WTC11 (cell line): ENCODE data around the gene RPL37. TPM values are rescaled to one million over a fixed set of nuclear protein-coding genes. Genes with fewer than 3 reads are reported as not detected.

Experiments used
- ATAC-seq: fragments of 200-7000 bp; cut with Tn5 transposase; 2 replicates; pipeline ENCODE4 v1.10.0; 2021; ENCODE audit warnings: mild to moderate bottlenecking, moderate library complexity
- CTCF ChIA-PET: fragments of 300-600 bp; sonication (Branson Sonifier 250); formaldehyde crosslinking; loops from one replicate; lab custom pipeline; 2021; ENCODE audit warnings: antibody characterized with exemption; lab: Charles Lee
- POLR2A ChIA-PET: fragments of 350-600 bp; sonication (Branson Sonifier 250); formaldehyde crosslinking; loops from one replicate; lab custom pipeline; 2021; ENCODE audit warnings: antibody characterized with exemption; lab: Charles Lee
- DNase-seq: peaks from one replicate; pipeline ENCODE4 v3.0.0; 2021; ENCODE audit warnings: low spot score
- H3K27ac Mint-ChIP-seq: 2 replicates; pipeline ENCODE4 v1.8.0; 2021; ENCODE audit warnings: mixed read lengths
- H3K27me3 Mint-ChIP-seq: 2 replicates; pipeline ENCODE4 v1.8.0; 2021; ENCODE audit warnings: low read depth, mild to moderate bottlenecking, moderate library complexity, mixed read lengths
- H3K36me3 Mint-ChIP-seq: 2 replicates; pipeline ENCODE4 v1.8.0; 2021; ENCODE audit warnings: mixed read lengths
- H3K4me1 Mint-ChIP-seq: 2 replicates; pipeline ENCODE4 v1.8.0; 2022; ENCODE audit warnings: mixed read lengths
- H3K4me3 Mint-ChIP-seq: 2 replicates; pipeline ENCODE4 v1.8.0; 2021; ENCODE audit warnings: mild to moderate bottlenecking, moderate library complexity, mixed read lengths
- H3K9me3 Mint-ChIP-seq: 2 replicates; pipeline ENCODE4 v1.8.0; 2021; ENCODE audit warnings: mixed read lengths
- AR ChIP-seq: fragments of 250-450 bp; sonication (Bioruptor Pico); IDR thresholded peaks from 2 replicates; pipeline ENCODE4 v1.9.0; 2021; ENCODE audit warnings: mild to moderate bottlenecking
- ATF1 ChIP-seq: sonication (generic); formaldehyde crosslinking; IDR thresholded peaks from 2 replicates; pipeline ENCODE4 v1.8.1; 2023; ENCODE audit warnings: mild to moderate bottlenecking, moderate library complexity, missing genetic modification reagents
- CTCF ChIP-seq: fragments of 200-600 bp; IDR thresholded peaks from 2 replicates; pipeline ENCODE4 v1.8.0; 2022; ENCODE audit warnings: antibody characterized with exemption
- E2F1 ChIP-seq: sonication (generic); formaldehyde crosslinking; IDR thresholded peaks from 2 replicates; pipeline ENCODE4 v1.8.0; 2022; ENCODE audit warnings: mild to moderate bottlenecking, missing genetic modification reagents
- ESRRA ChIP-seq: sonication (generic); formaldehyde crosslinking; IDR thresholded peaks from 2 replicates; pipeline ENCODE4 v1.8.1; 2022; ENCODE audit warnings: mild to moderate bottlenecking, missing genetic modification reagents, borderline replicate concordance
- FOXK1 ChIP-seq: sonication (generic); formaldehyde crosslinking; IDR thresholded peaks from 2 replicates; pipeline ENCODE4 v1.8.0; 2022; ENCODE audit warnings: mild to moderate bottlenecking, moderate library complexity, missing genetic modification reagents
- FOXP4 ChIP-seq: sonication (generic); formaldehyde crosslinking; IDR thresholded peaks from 2 replicates; pipeline ENCODE4 v1.8.0; 2022; ENCODE audit warnings: mild to moderate bottlenecking, missing genetic modification reagents
- GRHL2 ChIP-seq: fragments of 250-450 bp; sonication (Bioruptor Pico); IDR thresholded peaks from 2 replicates; pipeline ENCODE4 v1.8.0; 2022; ENCODE audit warnings: mild to moderate bottlenecking, moderate library complexity; ENCODE audit not compliant: insufficient replicate concordance, severe bottlenecking
- JAZF1 ChIP-seq: fragments of 250-450 bp; sonication (Bioruptor Pico); IDR thresholded peaks from 2 replicates; pipeline ENCODE4 v1.9.0; 2021; ENCODE audit warnings: moderate library complexity, mild to moderate bottlenecking, inconsistent platforms
- MAX ChIP-seq: sonication (generic); formaldehyde crosslinking; IDR thresholded peaks from 2 replicates; pipeline ENCODE4 v1.8.0; 2022; ENCODE audit warnings: mild to moderate bottlenecking, missing genetic modification reagents
- NFATC4 ChIP-seq: fragments of 250-450 bp; sonication (Bioruptor Pico); IDR thresholded peaks from 2 replicates; pipeline ENCODE4 v1.9.0; 2021; ENCODE audit warnings: mild to moderate bottlenecking
- NFYB ChIP-seq: sonication (generic); formaldehyde crosslinking; conservative IDR thresholded peaks from 2 replicates; pipeline ENCODE4 v1.8.0; 2022; ENCODE audit warnings: low read depth, missing genetic modification reagents
- PRDM15 ChIP-seq: sonication (generic); formaldehyde crosslinking; IDR thresholded peaks from 2 replicates; pipeline ENCODE4 v1.8.0; 2022; ENCODE audit warnings: missing genetic modification reagents
- PRRX2 ChIP-seq: fragments of 250-450 bp; sonication (Bioruptor Pico); IDR thresholded peaks from 2 replicates; pipeline ENCODE4 v1.8.0; 2021; ENCODE audit warnings: mild to moderate bottlenecking
- RELA ChIP-seq: sonication (generic); formaldehyde crosslinking; IDR thresholded peaks from 2 replicates; pipeline ENCODE4 v1.8.1; 2022; ENCODE audit warnings: missing genetic modification reagents, mild to moderate bottlenecking, borderline replicate concordance
- SMAD3 ChIP-seq: sonication (generic); formaldehyde crosslinking; IDR thresholded peaks from 2 replicates; pipeline ENCODE4 v1.8.0; 2022; ENCODE audit warnings: missing genetic modification reagents, mild to moderate bottlenecking, borderline replicate concordance
- SOX15 ChIP-seq: fragments of 250-450 bp; sonication (Bioruptor Pico); IDR thresholded peaks from 2 replicates; pipeline ENCODE4 v1.9.0; 2021; ENCODE audit warnings: mild to moderate bottlenecking
- TCF7 ChIP-seq: sonication (generic); formaldehyde crosslinking; IDR thresholded peaks from 2 replicates; pipeline ENCODE4 v1.8.0; 2022; ENCODE audit warnings: mild to moderate bottlenecking, low read depth, missing genetic modification reagents, moderate library complexity
- TEAD1 ChIP-seq: sonication (generic); formaldehyde crosslinking; IDR thresholded peaks from 2 replicates; pipeline ENCODE4 v1.8.0; 2022; ENCODE audit warnings: mild to moderate bottlenecking, missing genetic modification reagents
- ZNF219 ChIP-seq: sonication (generic); formaldehyde crosslinking; IDR thresholded peaks from 2 replicates; pipeline ENCODE4 v1.8.0; 2023; ENCODE audit warnings: missing genetic modification reagents, mild to moderate bottlenecking, borderline replicate concordance
- ZNF317 ChIP-seq: sonication (generic); formaldehyde crosslinking; IDR thresholded peaks from 2 replicates; pipeline ENCODE4 v1.8.1; 2023; ENCODE audit warnings: low read depth, mild to moderate bottlenecking, moderate library complexity, missing genetic modification reagents, borderline replicate concordance
- ZNF396 ChIP-seq: fragments of 250-450 bp; sonication (Bioruptor Pico); IDR thresholded peaks from 2 replicates; pipeline ENCODE4 v1.8.0; 2021; ENCODE audit warnings: mild to moderate bottlenecking, moderate library complexity, borderline replicate concordance
- ZNF512 ChIP-seq: sonication (generic); formaldehyde crosslinking; IDR thresholded peaks from 2 replicates; pipeline ENCODE4 v1.8.1; 2022; ENCODE audit warnings: missing genetic modification reagents, borderline replicate concordance
- total RNA-seq: library from RNA; stranded (reverse); gene quantifications from 3 replicates; pipeline ENCODE4 v1.2.3, GENCODE V29; 2021

The RPL37 gene
- total RNA-seq, 1 experiment from 2014 or later, result 1,405 TPM

GRCh38 chr5:40797273-40798011 lies 37.6 kb downstream of the RPL37 start:
- H3K27ac Mint-ChIP-seq, result peak overlapping the region; percentile 91
- ATAC-seq (peak; percentile 71), DNase-seq (peak; percentile 73)
- H3K4me3 Mint-ChIP-seq, result peak overlapping the region; percentile 86
- H3K27me3 Mint-ChIP-seq, result no peaks in the 10 kb centered on the region; the same call in 1 of the 2 replicates
- no peaks in the 10 kb centered on the region for H3K9me3 Mint-ChIP-seq
- peaks cover 7% of the 10 kb centered on the region for H3K36me3 Mint-ChIP-seq
- POLR2A ChIA-PET, result interaction anchor here (0.5 to 2.0 kb wide), 3 partner anchors 11 to 97 kb away, joined by 5 to 9 read pairs (median 7); no protein-coding TSS in a partner anchor
- peaks cover 52% of the 10 kb centered on the region for H3K4me1 Mint-ChIP-seq
- CTCF ChIA-PET, result interaction anchor here (0.6 to 2.0 kb wide), 4 partner anchors 26 to 107 kb away, joined by 3 to 13 read pairs (median 5); no protein-coding TSS in a partner anchor
- TF ChIP-seq ZNF317 (CRISPR knock-in tag) (no peak), GRHL2 (no peak), ESRRA (CRISPR knock-in tag) (no peak), FOXK1 (no peak), PRRX2 (no peak), MAX (peak; percentile 42), SMAD3 (CRISPR knock-in tag) (no peak), TCF7 (CRISPR knock-in tag) (no peak), JAZF1 (CRISPR knock-in tag) (no peak), ZNF396 (CRISPR knock-in tag) (no peak), E2F1 (CRISPR knock-in tag) (no peak), AR (CRISPR knock-in tag) (no peak), RELA (CRISPR knock-in tag) (no peak), PRDM15 (CRISPR knock-in tag) (no peak), SOX15 (no peak), FOXP4 (CRISPR knock-in tag) (no peak; the same call in 1 of the 2 replicates), CTCF (no peak), NFYB (CRISPR knock-in tag) (no peak), ATF1 (CRISPR knock-in tag) (no peak), ZNF219 (CRISPR knock-in tag) (no peak), ZNF512 (CRISPR knock-in tag) (no peak), TEAD1 (CRISPR knock-in tag) (peak; percentile 39), NFATC4 (CRISPR knock-in tag) (no peak)
